Left renal pelvis (tissue), 4 donors: ENCODE measurements around the gene WNT5A. TPM values are rescaled to one million over a fixed set of nuclear protein-coding genes. Genes with fewer than 3 reads are reported as not detected.
A peak's percentile ranks its signal among the peaks of the same experiment; 100 is the strongest.

Experiments used
- DNase-seq, 4 donors: peaks; one replicate each; pipeline ENCODE4 v3.0.0-alpha.2; 2013; ENCODE audit warnings: low read depth in 4 of 4, low spot score in 3 of 4
- polyA plus RNA-seq, 4 donors: library from polyadenylated mRNA; unstranded; fragments of 120-200 nt; gene quantifications; one replicate each; pipeline ENCODE4 v1.2.1, GENCODE V29; 2013; ENCODE audit not compliant: insufficient read length in 4 of 4

The WNT5A gene
- polyA plus RNA-seq, 4 donors, result 17.6 to 49.8 (median 44.6) TPM

DNA sequence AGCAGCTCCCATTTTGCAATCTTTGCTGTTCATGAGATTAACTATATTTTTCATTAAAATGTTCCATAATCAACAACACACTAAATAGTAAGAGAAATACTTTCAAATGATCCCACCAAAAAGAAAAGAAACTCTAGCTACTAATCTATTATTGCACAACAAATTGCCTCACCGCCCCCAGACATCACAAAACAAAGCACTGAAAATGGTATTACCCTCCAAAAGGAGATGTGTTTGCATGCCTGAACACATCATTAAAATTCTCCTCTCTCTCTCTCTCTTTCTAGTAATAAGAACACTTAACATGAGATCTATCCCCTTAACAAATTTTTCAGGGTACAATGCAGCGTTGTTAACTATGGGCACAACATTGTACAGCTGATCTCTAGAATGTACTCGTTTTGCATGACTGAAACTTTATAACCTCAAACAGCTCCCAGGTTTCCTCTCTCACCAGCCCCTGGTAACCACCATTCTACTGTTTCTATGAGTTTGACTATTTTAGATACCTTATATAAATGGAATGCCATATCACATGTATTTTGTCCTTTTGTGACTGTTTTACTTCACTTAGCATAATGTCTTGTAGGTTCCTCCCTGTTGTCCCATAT lies 33.1 kb downstream of the WNT5A start:
- DNase-seq, result no peak

- DNase-seq, result no peak
Observed at GRCh38 chr3:55452886-55453285, 34.2 kb downstream of the WNT5A start.

- DNase-seq, result no peak
Observed at GRCh38 chr3:55449527-55449926, 37.6 kb downstream of the WNT5A start.

GRCh38 chr3:55446850-55447249 lies 40.3 kb downstream of the WNT5A start:
- no peak for DNase-seq

GRCh38 chr3:55445551-55445950 lies 41.6 kb downstream of the WNT5A start:
- DNase-seq, result peak; percentile 42 to 68 (median 53)

GRCh38 chr3:55443346-55443745 lies 43.8 kb downstream of the WNT5A start:
- no peak for DNase-seq

- DNase-seq, result no peak
Observed at GRCh38 chr3:55442861-55443260, 44.2 kb downstream of the WNT5A start.

GRCh38 chr3:55441499-55441898 lies 45.6 kb downstream of the WNT5A start:
- no peak for DNase-seq

DNA sequence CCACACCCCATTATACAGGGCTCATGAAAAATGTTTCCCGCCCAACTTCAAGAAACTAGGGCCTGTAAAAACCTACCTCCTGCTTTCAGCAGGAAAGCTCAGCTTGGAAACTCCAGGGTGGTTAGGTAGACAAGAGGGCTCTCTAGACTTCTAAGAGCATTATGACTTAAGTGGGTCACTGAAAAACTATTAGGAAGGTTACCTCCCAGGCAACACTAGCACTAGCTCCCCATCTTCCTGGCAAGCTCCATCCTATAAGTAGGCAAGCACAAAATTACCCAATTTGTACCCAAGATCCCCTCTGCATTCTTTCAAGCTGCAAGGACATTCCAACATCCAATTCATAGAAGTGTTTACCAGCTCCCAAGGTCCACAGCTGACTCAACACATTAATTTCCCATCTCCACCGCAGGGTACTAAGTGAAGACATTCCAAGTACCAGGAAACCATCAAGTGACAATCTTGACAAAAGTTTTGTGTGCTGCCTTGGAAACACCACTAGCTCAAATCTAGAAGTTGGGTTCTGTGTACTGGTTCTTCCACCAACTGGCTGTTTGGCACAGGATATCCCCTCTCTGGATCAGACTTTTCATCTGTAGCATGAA lies 46.9 kb downstream of the WNT5A start:
- DNase-seq, result no peak

- no peak for DNase-seq
Observed at GRCh38 chr3:55439657-55440056, 47.4 kb downstream of the WNT5A start.

- DNase-seq, result no peak
Observed at GRCh38 chr3:55436644-55437043, 50.5 kb downstream of the WNT5A start.

GRCh38 chr3:55435491-55435890 lies 51.6 kb downstream of the WNT5A start:
- DNase-seq, result no peak

DNA sequence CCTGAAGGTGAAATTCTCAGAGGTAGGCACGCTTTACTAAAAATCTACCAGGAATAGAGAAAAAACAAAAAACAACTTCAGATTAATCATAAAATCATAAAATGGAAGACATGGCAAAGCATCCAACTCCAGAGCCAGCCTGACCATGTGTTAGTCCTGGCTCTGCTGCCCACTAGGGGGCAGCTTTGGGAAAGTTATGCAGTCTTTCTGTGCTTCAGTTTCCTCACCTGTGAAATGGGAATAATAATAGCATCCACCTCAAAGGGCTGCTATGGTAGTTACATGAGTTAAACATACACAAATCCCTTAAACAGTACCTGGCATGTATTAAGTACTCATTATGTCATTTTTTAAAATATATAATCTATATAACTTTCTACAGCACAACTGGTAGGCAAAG lies 52.3 kb downstream of the WNT5A start:
- no peak for DNase-seq

- DNase-seq, result no peak
Observed at GRCh38 chr3:55431041-55431440, 56.1 kb downstream of the WNT5A start.

- no peak for DNase-seq
Observed at GRCh38 chr3:55427739-55428138, 59.4 kb downstream of the WNT5A start.

GRCh38 chr3:55426486-55426885 lies 60.6 kb downstream of the WNT5A start:
- DNase-seq, result no peak

DNA sequence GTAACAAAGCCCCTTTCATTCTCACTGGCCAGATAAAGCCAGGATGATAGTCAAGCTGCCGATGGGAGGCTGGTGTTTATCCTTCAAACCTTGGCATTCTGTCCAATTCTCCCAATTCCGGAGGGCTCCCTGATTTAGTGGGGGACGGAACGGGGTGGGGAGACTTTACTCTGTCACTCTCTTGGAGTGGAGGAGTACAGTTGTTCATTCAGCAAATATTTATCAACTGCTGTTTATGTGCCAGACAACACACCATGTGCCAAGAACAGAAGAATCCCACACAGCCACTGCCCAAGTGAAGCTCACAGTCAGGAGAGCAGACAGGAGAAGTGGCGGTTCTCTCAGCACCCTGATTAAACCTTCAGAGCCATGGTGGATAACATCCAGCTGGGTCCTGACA lies 63.3 kb downstream of the WNT5A start:
- no peak for DNase-seq

DNA sequence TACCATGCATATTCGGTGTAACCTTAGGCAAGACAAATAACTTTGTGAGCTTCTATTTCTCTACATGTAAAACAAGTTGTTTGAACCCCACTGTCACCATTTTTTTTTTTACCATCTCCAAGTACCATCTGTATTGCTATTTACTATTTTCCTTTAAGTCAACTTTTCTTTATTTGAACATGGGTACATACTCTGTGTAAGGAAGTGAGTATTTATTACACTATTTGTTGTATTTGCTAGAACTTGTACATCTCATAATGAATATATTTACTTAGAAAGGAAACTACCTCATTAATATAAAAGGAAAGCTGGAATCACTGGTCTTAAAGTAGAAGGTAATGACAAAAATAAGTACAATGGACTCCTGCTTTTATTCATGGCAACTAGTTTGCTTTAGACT lies 69.9 kb downstream of the WNT5A start:
- no peak for DNase-seq

- no peak for DNase-seq
Observed at GRCh38 chr3:55416331-55416821, 70.7 kb downstream of the WNT5A start.
